DND-41 (cell line): ENCODE data around the gene PEX16.

Source experiments
- ATAC-seq: fragments of 200-7000 bp; cut with Tn5 transposase; 3 replicates; pipeline ENCODE4 v1.9.1; 2021; ENCODE audit warnings: low read depth; ENCODE audit not compliant: insufficient read depth
- DNase-seq: peaks from one replicate; pipeline ENCODE4 v3.0.0-alpha.2; 2020
- H2AFZ ChIP-seq: 2 replicates; pipeline ENCODE4 v1.6.0; 2012; ENCODE audit warnings: low read depth, low read length
- H3K27ac ChIP-seq: 2 replicates; pipeline ENCODE4 v1.5.1; 2012; ENCODE audit warnings: low read length, inconsistent platforms
- H3K27me3 ChIP-seq: fragments of 200-600 bp; sonication (generic); 2 replicates; pipeline ENCODE4 v1.6.0; 2012; ENCODE audit warnings: low read length, mild to moderate bottlenecking, inconsistent platforms; ENCODE audit not compliant: insufficient read depth, poor library complexity
- H3K36me3 ChIP-seq: 2 replicates; pipeline ENCODE4 v1.5.1; 2012; ENCODE audit warnings: low read length, inconsistent platforms; ENCODE audit not compliant: insufficient read depth
- H3K4me1 ChIP-seq: 2 replicates; pipeline ENCODE4 v1.5.1; 2012; ENCODE audit warnings: mild to moderate bottlenecking, low read length; ENCODE audit not compliant: insufficient read depth
- H3K4me2 ChIP-seq: 2 replicates; pipeline ENCODE4 v1.6.0; 2012; ENCODE audit warnings: mild to moderate bottlenecking, moderate library complexity, low read length, inconsistent platforms; ENCODE audit not compliant: insufficient read depth
- H3K4me3 ChIP-seq, 2 experiments: fragments of 200-600 bp in 1 of 2; shearing (Covaris generic) in 1 of 2; 2 replicates each; pipeline ENCODE4 v1.5.1; 2012 to 2016; ENCODE audit warnings: inconsistent platforms in 2 of 2, low read length in 2 of 2, mild to moderate bottlenecking in 2 of 2, low read depth in 1 of 2, moderate library complexity in 1 of 2
- H3K79me2 ChIP-seq: 2 replicates; pipeline ENCODE4 v1.6.0; 2012; ENCODE audit warnings: low read length, inconsistent platforms; ENCODE audit not compliant: insufficient read depth
- H3K9ac ChIP-seq: 2 replicates; pipeline ENCODE4 v1.6.0; 2012; ENCODE audit warnings: low read depth, mild to moderate bottlenecking, inconsistent platforms, low read length, moderate library complexity
- H3K9me3 ChIP-seq: 2 replicates; pipeline ENCODE4 v1.5.1; 2012; ENCODE audit warnings: low read length, moderate library complexity, mild to moderate bottlenecking, inconsistent platforms; ENCODE audit not compliant: insufficient read depth, severe bottlenecking
- H4K20me1 ChIP-seq: 2 replicates; pipeline ENCODE4 v1.6.0; 2012; ENCODE audit warnings: low read length; ENCODE audit not compliant: insufficient read depth
- EZH2 ChIP-seq: IDR thresholded peaks from 3 replicates; pipeline ENCODE4 v1.6.1; 2012; ENCODE audit warnings: borderline replicate concordance, low read depth, mild to moderate bottlenecking, moderate library complexity, low read length, inconsistent platforms; ENCODE audit not compliant: severe bottlenecking
- TF ChIP-seq, protein P1 (sequence below): IDR thresholded peaks from 2 replicates; pipeline ENCODE4 v1.5.1; 2012; ENCODE audit warnings: borderline replicate concordance, low read length, moderate library complexity, mild to moderate bottlenecking; ENCODE audit not compliant: poor library complexity, severe bottlenecking; ENCODE audit errors: extremely low read depth

Gene PEX16

DNA sequence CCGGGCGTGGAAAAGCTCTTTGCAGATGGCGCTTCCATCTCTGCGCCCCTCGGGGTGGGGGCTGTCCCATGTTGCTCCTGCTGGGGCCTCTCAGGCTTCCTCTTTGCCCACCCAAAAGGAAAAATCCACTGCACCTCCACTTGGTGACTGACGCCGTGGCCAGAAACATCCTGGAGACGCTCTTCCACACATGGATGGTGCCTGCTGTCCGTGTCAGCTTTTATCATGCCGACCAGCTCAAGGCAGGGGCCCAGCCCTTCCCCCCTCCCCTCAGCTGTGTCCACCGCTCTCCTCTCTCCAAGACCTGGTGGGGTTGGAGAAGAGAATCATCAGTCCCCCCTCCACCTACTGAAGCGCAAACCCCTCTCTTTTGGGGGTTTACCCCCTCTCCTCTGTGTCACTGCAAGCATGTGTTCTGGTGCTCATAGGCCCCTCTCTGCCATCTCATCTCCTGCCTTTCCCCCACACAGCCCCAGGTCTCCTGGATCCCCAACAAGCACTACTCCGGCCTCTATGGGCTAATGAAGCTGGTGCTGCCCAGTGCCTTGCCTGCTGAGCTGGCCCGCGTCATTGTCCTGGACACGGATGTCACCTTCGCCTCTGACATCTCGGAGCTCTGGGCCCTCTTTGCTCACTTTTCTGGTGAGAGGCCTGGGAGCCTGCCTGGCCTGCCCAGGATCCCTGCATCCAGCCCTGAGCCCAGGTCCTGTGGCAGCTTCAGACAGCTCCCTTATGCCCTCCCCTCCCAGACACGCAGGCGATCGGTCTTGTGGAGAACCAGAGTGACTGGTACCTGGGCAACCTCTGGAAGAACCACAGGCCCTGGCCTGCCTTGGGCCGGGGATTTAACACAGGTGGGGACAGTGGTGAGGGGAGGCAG is 6.6 kb upstream of the PEX16 start:
- Histone ChIP-seq H3K27ac (no peak overlapping the region), H3K36me3 (no peaks in the 10 kb centered on the region), H3K79me2 (no peaks in the 10 kb centered on the region), H3K9me3 (no peaks in the 10 kb centered on the region), H2AFZ (no peak overlapping the region), H3K9ac (no peak overlapping the region), H3K27me3 (no peaks in the 10 kb centered on the region), H4K20me1 (no peaks in the 10 kb centered on the region), H3K4me3 (no peak overlapping the region), H3K4me2 (no peak overlapping the region), H3K4me1 (peaks cover 2% of the 10 kb centered on the region)
- no peak for ATAC-seq
- TF ChIP-seq, protein P1, sequence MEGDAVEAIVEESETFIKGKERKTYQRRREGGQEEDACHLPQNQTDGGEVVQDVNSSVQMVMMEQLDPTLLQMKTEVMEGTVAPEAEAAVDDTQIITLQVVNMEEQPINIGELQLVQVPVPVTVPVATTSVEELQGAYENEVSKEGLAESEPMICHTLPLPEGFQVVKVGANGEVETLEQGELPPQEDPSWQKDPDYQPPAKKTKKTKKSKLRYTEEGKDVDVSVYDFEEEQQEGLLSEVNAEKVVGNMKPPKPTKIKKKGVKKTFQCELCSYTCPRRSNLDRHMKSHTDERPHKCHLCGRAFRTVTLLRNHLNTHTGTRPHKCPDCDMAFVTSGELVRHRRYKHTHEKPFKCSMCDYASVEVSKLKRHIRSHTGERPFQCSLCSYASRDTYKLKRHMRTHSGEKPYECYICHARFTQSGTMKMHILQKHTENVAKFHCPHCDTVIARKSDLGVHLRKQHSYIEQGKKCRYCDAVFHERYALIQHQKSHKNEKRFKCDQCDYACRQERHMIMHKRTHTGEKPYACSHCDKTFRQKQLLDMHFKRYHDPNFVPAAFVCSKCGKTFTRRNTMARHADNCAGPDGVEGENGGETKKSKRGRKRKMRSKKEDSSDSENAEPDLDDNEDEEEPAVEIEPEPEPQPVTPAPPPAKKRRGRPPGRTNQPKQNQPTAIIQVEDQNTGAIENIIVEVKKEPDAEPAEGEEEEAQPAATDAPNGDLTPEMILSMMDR = no peak
- TF ChIP-seq EZH2 = no peak
- no peak for DNase-seq

- Histone ChIP-seq H3K27me3 (no peaks in the 10 kb centered on the region), H3K9ac (no peak within 1 kb of the TSS), H3K4me3 (no peak within 1 kb of the TSS), H4K20me1 (no peaks in the 10 kb centered on the region), H3K9me3 (no peaks in the 10 kb centered on the region), H3K4me1 (peaks cover 12% of the 10 kb centered on the region), H3K36me3 (no peaks in the 10 kb centered on the region; the same call in 1 of the 2 replicates), H3K79me2 (peaks cover under 1% of the 10 kb centered on the region), H3K4me2 (no peak within 1 kb of the TSS), H3K27ac (no peak within 1 kb of the TSS), H2AFZ (no peak within 1 kb of the TSS)
- DNase-seq (no peak), ATAC-seq (no peak)
- TF ChIP-seq EZH2 = no peak
- TF ChIP-seq, protein P1 = no peak
Observed at GRCh38 chr11:45922425-45923082, 4.9 kb upstream of the PEX16 start, which contains the start of gene LARGE2. LARGE2 (plus strand) TSS chr11:45922656; CDS start chr11:45922883, 227 bp downstream.

DNA sequence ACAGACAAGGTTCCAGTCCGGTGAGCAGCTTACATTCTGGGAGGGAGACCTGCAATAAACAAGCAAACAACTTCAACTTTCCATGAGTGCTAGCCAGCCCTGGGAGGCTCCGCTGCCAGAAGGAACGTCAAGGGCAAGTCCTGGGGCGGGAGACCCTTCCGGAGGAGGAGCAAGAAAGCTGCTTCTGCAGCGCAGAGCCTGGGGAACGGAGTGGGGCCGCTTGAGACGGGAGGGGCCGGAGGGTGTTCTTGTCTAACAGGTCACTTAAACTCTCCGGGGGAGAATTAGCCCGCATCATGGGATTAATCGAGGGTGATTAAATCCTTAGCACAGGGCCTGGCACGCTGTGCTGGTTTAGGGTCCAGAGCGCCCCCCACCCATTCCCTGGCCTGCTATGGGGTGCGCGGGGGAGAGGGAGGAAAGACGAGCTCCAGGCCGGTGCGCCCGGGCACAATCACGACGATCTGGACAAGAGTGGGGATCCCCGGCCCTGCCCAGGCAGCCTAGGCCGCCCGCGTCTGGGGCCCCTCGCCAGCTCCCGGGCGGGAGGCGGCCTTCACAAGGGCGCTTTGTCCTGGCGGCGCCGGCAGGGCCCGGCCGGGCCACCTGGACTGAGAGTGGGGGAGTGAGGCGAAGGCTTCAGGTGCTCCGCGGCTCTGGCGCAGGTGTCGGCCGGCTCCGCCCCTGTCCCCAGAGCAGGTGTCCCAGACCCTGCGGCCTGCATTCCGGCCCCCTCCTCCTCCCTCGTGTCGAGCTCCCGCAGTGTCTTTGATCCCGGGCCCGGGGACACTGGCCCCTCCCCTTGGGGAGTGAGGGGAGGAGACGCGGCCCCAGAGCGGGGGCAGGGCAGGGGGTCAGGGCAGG is 4.1 kb upstream of the PEX16 start:
- no peaks in the 10 kb centered on the region for H3K27me3 ChIP-seq
- TF ChIP-seq, protein P1 = no peak
- TF ChIP-seq EZH2 = no peak
- H3K9ac ChIP-seq = no peak overlapping the region
- no peaks in the 10 kb centered on the region for H3K9me3 ChIP-seq
- no peaks in the 10 kb centered on the region; the same call in 1 of the 2 replicates for H4K20me1 ChIP-seq
- no peak overlapping the region for H2AFZ ChIP-seq
- no peaks in the 10 kb centered on the region; the same call in 1 of the 2 replicates for H3K36me3 ChIP-seq
- H3K27ac ChIP-seq = no peak overlapping the region
- DNase-seq = no peak
- H3K4me2 ChIP-seq = no peak overlapping the region
- H3K4me1 ChIP-seq = peaks cover 18% of the 10 kb centered on the region
- H3K79me2 ChIP-seq = peaks cover 8% of the 10 kb centered on the region
- no peak overlapping the region for H3K4me3 ChIP-seq
- no peak for ATAC-seq
